Body of pancreas (tissue), 4 donors: Measurements from ENCODE around the gene RBM19.

Source experiments
- CTCF ChIP-seq, 7 experiments: fragments of 450-650 bp in 4 of 7; fragments of 200-600 bp in 3 of 7; sonication (generic) in 3 of 7; IDR thresholded peaks; one replicate each; pipeline ENCODE4 v1.5.1; 2016 to 2019; ENCODE audit warnings: antibody characterized with exemption in 7 of 7
- POLR2A ChIP-seq, 3 donors: fragments of 450-650 bp; IDR thresholded peaks; one replicate each; pipeline ENCODE4 v1.6.1; 2016; ENCODE audit warnings: antibody characterized with exemption in 3 of 3, mild to moderate bottlenecking in 2 of 3

GRCh38 chr12:113867258-113867657 is 98.9 kb downstream of the RBM19 start:
- TF ChIP-seq CTCF (IDR thresholded peaks at IDR 0.05) (peak in 1 of 7 experiments; percentile 19), POLR2A (IDR thresholded peaks at IDR 0.05) (no peak)
